Activated naive CD4-positive, alpha-beta T cell treated with anti-CD3 and anti-CD28 coated beads, Interleukin-2, amount 10 ng/mL, durations not matched to agents 7 days and 5 days (primary cell): ENCODE results near the gene FOXP1.
"Not testable (repeated sequence)": the region's sequence is repeated elsewhere in the genome, so short reads cannot be mapped to it uniquely, and the experiment has no call there.

Source experiments
- CTCF ChIA-PET: fragments of 350-600 bp; sonication (Branson Sonifier 250); formaldehyde crosslinking; loops from one replicate; lab custom pipeline; 2021; ENCODE audit warnings: antibody characterized with exemption; lab: Charles Lee
- DNase-seq: peaks from one replicate; pipeline ENCODE4 v3.0.0-alpha.2; 2020
- H3K27ac Mint-ChIP-seq: one replicate; pipeline ENCODE4 v1.8.0; 2021; ENCODE audit warnings: mild to moderate bottlenecking, moderate library complexity, mixed read lengths
- H3K27me3 Mint-ChIP-seq: one replicate; pipeline ENCODE4 v1.8.0; 2021; ENCODE audit warnings: mild to moderate bottlenecking, mixed read lengths
- H3K36me3 Mint-ChIP-seq: one replicate; pipeline ENCODE4 v1.8.0; 2021; ENCODE audit warnings: mixed read lengths
- H3K4me1 Mint-ChIP-seq: one replicate; pipeline ENCODE4 v1.8.0; 2021; ENCODE audit warnings: mixed read lengths
- H3K4me3 Mint-ChIP-seq: one replicate; pipeline ENCODE4 v1.8.0; 2021; ENCODE audit warnings: mild to moderate bottlenecking, moderate library complexity, mixed read lengths
- H3K9me3 Mint-ChIP-seq: one replicate; pipeline ENCODE4 v1.8.0; 2021; ENCODE audit warnings: mixed read lengths

Gene FOXP1

DNA sequence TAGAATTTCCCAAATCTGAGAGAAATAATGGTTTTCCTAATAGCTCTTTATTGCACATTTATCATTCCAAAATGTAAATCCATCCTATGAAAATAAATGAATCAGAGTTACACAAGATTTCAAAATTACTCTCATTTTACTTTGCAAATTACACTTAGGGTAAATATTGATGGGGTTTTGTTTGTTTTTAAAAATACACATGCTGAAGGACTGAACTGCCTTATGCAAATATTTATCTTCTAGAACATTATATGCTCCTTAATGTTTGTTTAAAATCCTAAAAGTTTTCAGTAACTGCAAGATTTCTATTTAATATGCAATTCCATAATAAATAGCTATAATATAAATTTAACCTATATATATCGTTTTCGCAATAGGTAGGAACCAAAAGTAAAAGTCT, 38.2 kb downstream of the FOXP1 start:
- Mint-ChIP-seq H3K27me3 (no peaks in the 10 kb centered on the region), H3K27ac (no peak overlapping the region), H3K36me3 (peaks cover 6% of the 10 kb centered on the region), H3K4me3 (no peak overlapping the region), H3K4me1 (peaks cover 12% of the 10 kb centered on the region), H3K9me3 (no peaks in the 10 kb centered on the region)
- CTCF ChIA-PET, result interaction anchor here (1.1 kb wide), 1 partner anchor 22 kb away, joined by 3 read pairs; no protein-coding TSS in a partner anchor
- no peak for DNase-seq

DNA sequence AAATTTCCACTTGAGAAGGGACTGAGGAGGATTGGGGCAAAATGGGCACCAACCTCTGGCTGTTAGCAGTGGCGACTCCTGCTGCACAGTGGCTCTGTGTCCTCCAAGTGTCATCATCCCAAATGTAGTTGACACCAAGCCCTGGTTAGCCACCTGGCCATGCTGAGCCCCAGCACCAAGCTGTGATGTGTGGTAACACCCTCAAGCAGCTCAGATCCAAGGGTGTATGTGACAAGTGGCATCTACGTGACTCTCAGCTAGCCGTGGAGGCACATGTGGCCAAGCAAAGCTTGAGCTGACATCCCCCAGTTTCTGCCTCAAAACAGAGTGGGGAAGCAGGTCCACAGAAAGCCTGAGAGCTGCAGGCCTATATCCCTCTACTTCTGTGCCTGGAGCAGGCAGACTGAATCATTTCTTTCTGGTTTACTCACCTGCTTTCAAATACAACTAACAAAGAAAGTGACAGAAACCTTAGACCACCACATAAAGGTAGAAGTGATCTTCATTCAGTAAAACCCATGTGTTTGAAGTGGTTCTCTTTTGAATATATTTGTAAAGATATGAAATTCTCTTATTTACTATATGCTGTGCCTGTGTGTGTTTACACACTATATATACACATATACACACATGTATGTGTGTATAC, 40.0 kb downstream of the FOXP1 start:
- no peak for DNase-seq
- H3K36me3 Mint-ChIP-seq, result peaks cover 6% of the 10 kb centered on the region
- peaks cover 12% of the 10 kb centered on the region for H3K4me1 Mint-ChIP-seq
- H3K9me3 Mint-ChIP-seq, result no peaks in the 10 kb centered on the region
- CTCF ChIA-PET, result no interaction called here
- H3K27ac Mint-ChIP-seq, result no peak overlapping the region
- H3K27me3 Mint-ChIP-seq, result no peaks in the 10 kb centered on the region
- no peak overlapping the region for H3K4me3 Mint-ChIP-seq

DNA sequence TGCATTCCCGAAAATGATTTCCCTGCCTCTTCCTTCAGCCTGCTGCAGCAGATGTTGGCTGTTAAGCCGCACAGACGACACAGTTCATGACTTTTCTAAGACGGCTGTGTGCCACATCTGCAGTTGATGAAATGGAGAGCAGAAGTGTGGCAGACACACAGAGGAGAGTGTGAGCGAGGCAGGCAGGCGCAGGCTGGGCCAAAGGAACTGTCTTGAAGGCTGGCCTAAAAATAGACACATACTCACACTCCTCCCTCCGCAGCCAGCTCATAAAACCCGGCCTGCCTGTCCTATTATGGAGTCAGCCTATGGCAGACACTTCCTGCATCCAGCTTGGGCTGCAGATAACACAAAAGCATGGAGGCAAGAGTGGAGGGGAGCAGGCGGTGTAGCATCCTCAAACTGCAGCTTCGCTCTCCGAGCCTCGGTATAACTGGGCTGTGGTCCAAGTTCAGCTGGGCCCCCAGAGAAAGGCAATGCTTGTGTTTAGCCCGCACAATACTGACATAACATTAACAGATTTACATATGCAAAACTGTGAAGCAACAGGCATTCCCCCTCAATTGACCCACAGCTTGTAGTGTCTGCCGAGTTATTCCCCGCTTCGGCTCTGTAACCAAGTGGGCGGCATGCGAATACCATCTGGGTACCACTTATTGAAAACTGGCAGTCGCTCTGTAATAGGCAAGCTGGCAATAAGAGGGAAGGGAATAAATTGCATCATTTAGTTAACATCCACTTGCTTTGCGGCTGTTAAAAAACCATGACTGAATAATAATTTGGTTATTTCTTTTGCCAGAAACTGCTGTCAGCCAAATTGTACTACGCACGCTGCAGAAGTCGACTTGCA, 40.8 kb downstream of the FOXP1 start:
- Mint-ChIP-seq H3K4me3 (no peak overlapping the region), H3K36me3 (peaks cover 6% of the 10 kb centered on the region), H3K27ac (no peak overlapping the region), H3K27me3 (no peaks in the 10 kb centered on the region), H3K4me1 (peaks cover 12% of the 10 kb centered on the region), H3K9me3 (no peaks in the 10 kb centered on the region)
- CTCF ChIA-PET, result no interaction called here
- no peak for DNase-seq

GRCh38 chr3:71541313-71541712, 42.2 kb downstream of the FOXP1 start:
- H3K4me3 Mint-ChIP-seq, result no peak overlapping the region
- DNase-seq, result no peak
- CTCF ChIA-PET, result no interaction called here

GRCh38 chr3:71537211-71537611, 46.3 kb downstream of the FOXP1 start:
- no peak overlapping the region for H3K27ac Mint-ChIP-seq

More at GRCh38 chr3:71541313-71541712, 42.2 kb downstream of the FOXP1 start:
- peaks cover 6% of the 10 kb centered on the region for H3K36me3 Mint-ChIP-seq
- peaks cover 12% of the 10 kb centered on the region for H3K4me1 Mint-ChIP-seq
- no peak overlapping the region for H3K27ac Mint-ChIP-seq
- no peaks in the 10 kb centered on the region for H3K9me3 Mint-ChIP-seq
- H3K27me3 Mint-ChIP-seq, result peaks cover 5% of the 10 kb centered on the region

DNA sequence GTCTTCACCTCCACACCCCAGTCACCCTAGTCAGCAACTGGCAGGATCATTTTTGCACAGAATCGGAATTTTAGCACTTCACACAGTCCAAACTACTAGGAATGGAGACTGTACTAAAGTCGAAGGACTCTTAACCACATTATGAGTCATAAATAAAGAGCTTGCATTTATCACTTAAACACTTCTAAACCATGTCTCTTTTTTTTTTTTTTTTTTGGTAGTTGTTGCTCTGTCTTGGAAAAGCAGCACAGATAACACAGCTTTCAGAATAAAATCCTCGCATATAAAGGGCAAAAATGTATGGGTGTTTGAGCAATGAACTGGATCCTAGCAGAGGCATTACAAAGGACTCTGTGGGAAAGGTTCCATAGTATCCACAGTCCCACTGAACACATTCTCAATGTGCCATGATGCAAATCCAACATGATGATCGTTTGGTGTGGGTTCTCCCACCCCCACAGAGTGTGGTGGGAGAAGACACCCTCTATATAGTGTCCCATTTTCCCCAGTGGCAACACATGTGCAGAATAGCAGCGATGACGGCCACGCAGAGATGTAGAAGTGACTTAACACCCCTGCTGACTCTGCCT, 47.1 kb downstream of the FOXP1 start:
- H3K9me3 Mint-ChIP-seq, result no peaks in the 10 kb centered on the region
- no peak overlapping the region for H3K27ac Mint-ChIP-seq
- H3K4me1 Mint-ChIP-seq, result peaks cover 3% of the 10 kb centered on the region
- DNase-seq, result no peak
- CTCF ChIA-PET, result no interaction called here
- H3K4me3 Mint-ChIP-seq, result no peak overlapping the region
- peaks cover 3% of the 10 kb centered on the region for H3K36me3 Mint-ChIP-seq
- peaks cover 5% of the 10 kb centered on the region for H3K27me3 Mint-ChIP-seq

More at GRCh38 chr3:71537211-71537611, 46.3 kb downstream of the FOXP1 start:
- H3K4me1 Mint-ChIP-seq, result peaks cover 4% of the 10 kb centered on the region
- H3K4me3 Mint-ChIP-seq, result no peak overlapping the region
- CTCF ChIA-PET, result no interaction called here
- H3K9me3 Mint-ChIP-seq, result no peaks in the 10 kb centered on the region
- no peak for DNase-seq
- H3K27me3 Mint-ChIP-seq, result peaks cover 5% of the 10 kb centered on the region
- peaks cover 6% of the 10 kb centered on the region for H3K36me3 Mint-ChIP-seq

GRCh38 chr3:71533588-71533987, 49.9 kb downstream of the FOXP1 start:
- H3K27ac Mint-ChIP-seq, result no peak overlapping the region
- CTCF ChIA-PET, result no interaction called here

DNA sequence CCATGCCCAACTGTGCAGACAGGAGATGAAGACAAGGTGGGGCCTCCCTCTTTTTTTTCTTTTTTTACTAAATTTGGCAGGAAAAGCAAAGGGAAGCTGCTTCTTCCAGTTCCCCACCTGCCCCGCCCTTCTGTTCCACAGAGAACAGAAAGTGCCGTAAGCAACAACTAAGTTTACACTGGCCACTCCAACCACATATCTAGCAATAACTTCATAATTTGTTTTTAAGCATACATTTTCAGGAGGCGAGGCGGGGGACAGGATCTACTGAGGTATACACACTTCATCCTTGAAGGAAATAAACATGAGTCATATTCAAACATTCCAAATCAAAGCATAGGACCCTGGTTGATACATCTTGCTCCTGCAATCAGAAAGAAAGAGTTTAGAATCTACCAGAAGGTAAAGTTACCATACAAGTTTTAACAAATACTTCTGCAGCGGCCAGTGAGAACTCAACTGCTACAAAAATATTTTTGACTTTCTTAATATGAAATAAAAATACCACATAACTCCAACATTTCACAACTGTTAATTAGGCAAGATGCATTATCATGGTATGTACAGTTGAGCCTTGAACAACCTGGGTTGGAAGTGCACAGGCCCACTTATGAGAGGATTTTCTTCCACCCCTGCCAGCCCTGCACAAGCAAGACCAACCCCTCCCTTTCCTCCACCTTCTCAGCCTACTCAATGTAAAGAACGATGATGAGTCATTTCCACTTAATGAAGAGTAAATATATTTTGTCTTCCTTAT, 50.7 kb downstream of the FOXP1 start:
- peaks cover 22% of the 10 kb centered on the region for H3K4me1 Mint-ChIP-seq
- DNase-seq, result no peak
- CTCF ChIA-PET, result no interaction called here
- no peak overlapping the region for H3K27ac Mint-ChIP-seq
- peaks cover 5% of the 10 kb centered on the region for H3K27me3 Mint-ChIP-seq
- H3K9me3 Mint-ChIP-seq, result no peaks in the 10 kb centered on the region
- no peaks in the 10 kb centered on the region for H3K36me3 Mint-ChIP-seq
- no peak overlapping the region for H3K4me3 Mint-ChIP-seq

More at GRCh38 chr3:71533588-71533987, 49.9 kb downstream of the FOXP1 start:
- H3K4me1 Mint-ChIP-seq, result peaks cover 17% of the 10 kb centered on the region
- H3K36me3 Mint-ChIP-seq, result no peaks in the 10 kb centered on the region
- no peak for DNase-seq
- H3K9me3 Mint-ChIP-seq, result no peaks in the 10 kb centered on the region
- peaks cover 5% of the 10 kb centered on the region for H3K27me3 Mint-ChIP-seq
- no peak overlapping the region for H3K4me3 Mint-ChIP-seq

- H3K4me1 Mint-ChIP-seq, result peaks cover 22% of the 10 kb centered on the region
- CTCF ChIA-PET, result no interaction called here
- no peaks in the 10 kb centered on the region for H3K27me3 Mint-ChIP-seq
- no peaks in the 10 kb centered on the region for H3K9me3 Mint-ChIP-seq
- H3K36me3 Mint-ChIP-seq, result no peaks in the 10 kb centered on the region
- DNase-seq, result no peak
- H3K27ac Mint-ChIP-seq, result no peak overlapping the region
- no peak overlapping the region for H3K4me3 Mint-ChIP-seq
Measured at GRCh38 chr3:71530903-71531530, 52.5 kb downstream of the FOXP1 start.

DNA sequence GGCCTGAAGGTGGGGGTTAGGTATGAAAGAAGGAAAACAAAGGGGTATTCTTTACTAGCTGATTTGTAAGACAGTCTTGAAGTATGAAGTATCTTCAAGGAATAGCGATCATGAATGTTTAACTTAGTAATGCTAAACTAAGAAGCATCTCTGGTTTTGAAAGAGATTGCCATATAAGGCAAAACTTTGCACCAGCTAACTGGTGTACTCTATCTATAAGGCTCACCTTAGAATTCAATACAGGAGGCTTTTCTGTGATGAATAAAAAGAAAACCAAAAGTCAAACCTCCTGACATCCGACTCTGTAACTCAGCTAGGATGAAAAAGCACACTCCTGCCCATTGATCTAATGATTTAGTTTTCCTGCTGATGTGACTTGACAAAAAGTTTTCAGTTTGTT, 54.7 kb downstream of the FOXP1 start:
- Mint-ChIP-seq H3K4me3 (no peak overlapping the region), H3K9me3 (no peaks in the 10 kb centered on the region), H3K36me3 (no peaks in the 10 kb centered on the region), H3K27ac (no peak overlapping the region), H3K27me3 (no peaks in the 10 kb centered on the region), H3K4me1 (peaks cover 22% of the 10 kb centered on the region)
- CTCF ChIA-PET, result no interaction called here
- no peak for DNase-seq

- H3K36me3 Mint-ChIP-seq, CTCF ChIA-PET, H3K4me3 Mint-ChIP-seq, H3K27me3 Mint-ChIP-seq, H3K9me3 Mint-ChIP-seq, H3K27ac Mint-ChIP-seq, DNase-seq: not testable (repeated sequence)
- H3K4me1 Mint-ChIP-seq, result peaks cover 19% of the 10 kb centered on the region
Measured at GRCh38 chr3:71526448-71526847, 57.1 kb downstream of the FOXP1 start.

DNA sequence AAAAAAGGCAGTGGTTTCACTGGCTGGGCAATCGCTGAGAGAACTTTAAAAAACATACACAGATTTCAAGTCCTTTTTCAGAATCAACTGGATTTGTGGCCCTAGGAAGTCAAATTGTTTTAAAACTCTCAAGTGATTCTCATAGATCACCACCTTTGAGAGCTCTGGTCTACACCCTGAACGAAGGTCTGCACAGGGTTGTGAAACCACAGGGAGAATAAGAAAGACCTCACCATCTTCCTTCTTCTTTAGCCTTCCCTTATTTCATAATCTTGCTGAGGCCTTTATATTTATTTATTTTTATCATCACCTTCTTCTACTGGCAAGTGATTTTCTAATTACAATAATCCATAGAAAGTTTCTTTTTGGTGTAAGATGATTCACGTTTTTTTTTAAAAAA, 58.1 kb downstream of the FOXP1 start:
- Mint-ChIP-seq H3K4me3 (no peak overlapping the region), H3K4me1 (peaks cover 19% of the 10 kb centered on the region), H3K27me3 (no peaks in the 10 kb centered on the region), H3K36me3 (no peaks in the 10 kb centered on the region), H3K9me3 (no peaks in the 10 kb centered on the region), H3K27ac (no peak overlapping the region)
- no peak for DNase-seq
- CTCF ChIA-PET, result no interaction called here

DNA sequence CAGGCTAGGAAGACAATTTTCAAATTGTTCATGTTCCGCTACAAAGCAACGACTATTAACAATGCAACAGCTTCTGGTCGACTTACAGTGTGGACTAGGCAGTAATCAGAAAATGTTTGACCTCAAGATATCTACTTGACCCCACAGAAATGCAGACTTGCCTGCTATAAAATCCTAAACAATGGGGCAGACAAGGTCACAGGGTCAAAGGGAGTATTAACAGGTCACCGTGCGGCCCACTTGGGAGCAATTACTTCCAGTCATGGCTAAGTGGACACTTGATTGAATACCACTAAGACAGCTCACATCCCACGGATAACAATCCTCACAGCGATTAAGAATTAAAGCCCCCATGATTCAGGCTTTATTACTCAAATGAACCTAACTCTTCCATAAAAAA, 58.9 kb downstream of the FOXP1 start:
- no peak overlapping the region for H3K4me3 Mint-ChIP-seq
- H3K36me3 Mint-ChIP-seq, result no peaks in the 10 kb centered on the region
- no peaks in the 10 kb centered on the region for H3K27me3 Mint-ChIP-seq
- CTCF ChIA-PET, result no interaction called here
- no peak for DNase-seq
- no peaks in the 10 kb centered on the region for H3K9me3 Mint-ChIP-seq
- H3K4me1 Mint-ChIP-seq, result peaks cover 17% of the 10 kb centered on the region
- H3K27ac Mint-ChIP-seq, result no peak overlapping the region

DNA sequence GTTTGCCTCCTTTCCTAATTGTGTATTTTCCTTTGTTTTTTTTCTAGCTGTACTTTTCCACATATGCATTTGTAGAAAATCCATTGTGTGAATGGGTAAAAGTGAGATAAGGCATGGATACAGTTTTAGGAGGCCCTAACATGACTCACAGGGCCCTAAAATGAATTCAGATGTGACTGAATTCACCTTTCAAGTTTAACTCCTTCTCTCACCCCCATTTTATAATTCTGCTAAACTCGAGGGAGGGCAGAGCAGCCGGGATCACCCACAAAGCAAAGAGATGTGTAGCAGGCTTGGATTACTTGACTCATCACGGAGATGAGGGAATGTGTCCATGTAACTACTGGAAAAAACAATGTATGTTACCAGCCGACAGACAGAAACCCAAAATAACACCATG, 59.9 kb downstream of the FOXP1 start:
- Mint-ChIP-seq H3K9me3 (no peaks in the 10 kb centered on the region), H3K27ac (no peak overlapping the region), H3K36me3 (no peaks in the 10 kb centered on the region), H3K4me1 (peaks cover 6% of the 10 kb centered on the region), H3K4me3 (no peak overlapping the region), H3K27me3 (no peaks in the 10 kb centered on the region)
- DNase-seq, result no peak
- CTCF ChIA-PET, result interaction anchor here (1.0 kb wide), 1 partner anchor 22 kb away, joined by 3 read pairs; no protein-coding TSS in a partner anchor
